HG03135 (cell line): ENCODE data around the gene TTN.
A peak's percentile ranks its signal among the peaks of the same experiment; 100 is the strongest.

Experiments
- ATAC-seq: cut with Tn5 transposase; IDR thresholded peaks from one replicate; pipeline ENCODE4 v1.9.1; 2021; ENCODE audit warnings: mild to moderate bottlenecking, moderate library complexity; ENCODE audit not compliant: unreplicated experiment

TTN gene

DNA sequence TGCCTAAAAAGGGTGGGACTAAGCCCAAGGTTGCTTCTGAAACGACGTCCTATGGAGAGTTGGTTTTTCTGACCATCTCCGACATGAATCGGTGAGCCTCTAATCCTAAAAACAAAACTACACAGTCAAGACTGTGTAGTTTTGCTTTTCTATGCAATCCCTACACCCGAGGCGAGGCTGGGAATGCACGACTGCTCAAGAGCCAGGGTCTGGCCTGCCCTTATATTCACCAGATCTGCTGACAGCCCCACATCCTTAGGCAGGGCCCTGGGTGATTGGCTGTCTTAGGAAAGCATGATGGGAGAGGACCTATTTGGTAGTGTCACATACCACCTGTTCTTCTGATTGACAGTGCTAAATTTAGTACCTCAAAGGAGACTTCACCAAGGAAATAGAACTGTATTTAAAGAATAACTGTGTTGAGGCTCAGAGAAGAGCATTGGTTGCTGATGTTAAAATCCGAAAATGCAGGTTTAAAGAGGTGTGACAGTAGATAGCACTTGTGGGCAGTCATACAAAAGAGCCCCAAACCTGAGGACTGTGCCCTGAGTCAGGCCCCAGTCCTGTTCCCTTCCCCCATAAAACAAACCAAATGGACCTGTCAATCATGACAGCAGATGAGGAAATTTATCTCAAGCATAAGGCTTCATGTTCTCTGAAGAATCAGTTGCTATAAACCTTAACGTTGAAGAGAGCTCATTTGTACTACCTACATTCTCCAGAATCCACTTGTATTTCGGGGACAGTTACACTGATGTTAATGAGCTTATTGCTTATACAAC, at the start of gene TTN:
TSS of gene TTN (minus strand) at position 197 of the 782 bp plus-strand sequence. CDS start 2,781 bp downstream, outside the sequence.
- ATAC-seq, result no peak

DNA sequence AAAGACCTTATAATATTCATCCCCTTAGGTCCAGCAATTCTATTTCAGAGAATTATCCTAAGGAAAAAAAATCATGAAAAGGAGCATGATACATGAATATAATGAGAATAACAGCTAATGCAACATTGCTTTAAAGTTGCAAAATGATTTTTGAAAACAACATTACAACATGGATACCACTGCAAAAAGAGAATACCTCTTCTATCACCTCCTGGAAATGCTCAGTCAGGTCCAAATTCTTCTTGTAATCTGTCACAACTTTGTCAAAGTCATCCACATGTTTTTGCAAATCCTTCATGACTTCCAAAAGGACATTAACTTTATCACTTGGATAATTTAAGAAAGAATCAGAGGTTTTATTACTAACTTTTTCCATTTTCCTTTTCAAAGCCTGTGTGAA, 47.9 kb upstream of the TTN start:
- ATAC-seq, result no peak

GRCh38 chr2:178848335-178848734, 41.1 kb upstream of the TTN start:
- no peak for ATAC-seq

GRCh38 chr2:178846458-178846802, 39.2 kb upstream of the TTN start:
- ATAC-seq, result no peak

- ATAC-seq, result no peak
These were observed 38.6 kb upstream of the TTN start for GRCh38 chr2:178845566-178846457.

DNA sequence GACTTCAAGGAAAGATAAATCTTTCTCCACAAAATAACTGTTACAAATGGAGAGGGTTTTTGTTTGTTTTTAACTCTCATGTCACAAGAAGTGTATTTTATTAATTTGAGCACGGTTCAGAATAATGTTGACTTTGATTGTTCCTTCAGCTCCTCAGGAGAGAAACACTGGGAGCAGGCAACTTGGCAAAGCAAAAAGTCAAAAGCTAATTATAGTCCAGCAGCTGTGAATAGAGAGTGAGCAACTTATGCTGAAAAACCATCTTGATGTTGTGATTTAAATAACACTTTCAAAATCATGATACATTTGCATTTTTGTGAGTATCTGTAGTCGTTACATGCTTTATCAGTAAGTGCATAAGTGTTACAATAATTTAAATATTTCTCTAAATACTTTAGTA, 37.5 kb upstream of the TTN start:
- ATAC-seq, result no peak

DNA sequence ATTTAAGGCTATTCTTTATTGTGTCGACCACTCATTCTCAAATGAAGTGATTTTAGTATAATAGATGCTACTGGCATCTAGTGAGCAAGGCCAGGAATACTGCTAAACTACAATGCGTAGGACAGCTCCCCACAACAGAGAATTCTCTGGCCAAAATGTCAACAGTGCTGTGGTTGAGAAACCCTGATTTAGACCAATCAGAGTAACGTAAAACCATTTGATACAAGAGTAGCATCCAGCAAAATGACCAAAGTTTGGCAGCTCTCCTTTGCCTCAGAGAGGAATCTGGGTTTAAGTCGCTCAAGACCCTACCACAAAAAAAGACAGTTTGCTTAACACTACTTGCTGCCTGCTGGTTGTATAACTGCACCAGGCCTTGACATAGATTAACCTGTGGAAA, 37.0 kb upstream of the TTN start:
- ATAC-seq, result no peak

DNA sequence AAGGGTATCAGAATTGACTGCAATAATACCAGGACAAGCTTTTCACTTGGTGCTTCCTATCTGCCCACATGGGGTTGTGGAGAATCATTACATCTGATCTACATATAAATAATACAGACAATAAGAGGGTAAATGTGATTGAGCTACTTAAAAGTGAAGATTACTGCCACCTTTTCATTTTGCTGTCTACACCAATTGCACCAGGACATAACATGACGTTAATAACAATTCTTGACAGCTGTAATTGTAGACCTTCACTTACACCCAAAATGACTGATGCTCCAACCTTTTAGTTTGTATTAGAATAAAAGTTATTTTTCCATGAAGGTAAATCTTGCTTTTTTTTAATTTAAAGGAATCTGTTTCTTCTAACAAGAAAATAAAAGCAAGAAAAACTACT, 36.5 kb upstream of the TTN start:
- no peak for ATAC-seq

DNA sequence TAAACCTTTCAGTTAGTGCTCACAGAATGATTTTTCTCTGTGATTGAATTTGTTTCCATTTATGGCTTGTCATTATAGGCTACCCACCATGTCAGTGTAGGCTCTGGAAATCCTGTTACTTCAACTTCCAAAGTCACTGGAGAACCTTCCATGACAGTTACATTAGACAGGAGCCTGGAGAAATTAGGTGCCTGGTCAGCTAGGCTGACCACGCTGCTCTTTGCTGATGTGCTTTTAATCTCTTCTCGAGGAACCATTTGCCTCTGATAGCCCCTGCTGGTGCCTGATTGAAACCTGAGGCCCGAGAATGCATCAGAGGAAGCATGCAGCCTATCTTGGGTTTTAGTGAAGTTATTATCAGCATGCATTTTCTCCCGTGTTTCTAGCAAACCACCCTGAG, 29.6 kb upstream of the TTN start:
- ATAC-seq, result no peak

DNA sequence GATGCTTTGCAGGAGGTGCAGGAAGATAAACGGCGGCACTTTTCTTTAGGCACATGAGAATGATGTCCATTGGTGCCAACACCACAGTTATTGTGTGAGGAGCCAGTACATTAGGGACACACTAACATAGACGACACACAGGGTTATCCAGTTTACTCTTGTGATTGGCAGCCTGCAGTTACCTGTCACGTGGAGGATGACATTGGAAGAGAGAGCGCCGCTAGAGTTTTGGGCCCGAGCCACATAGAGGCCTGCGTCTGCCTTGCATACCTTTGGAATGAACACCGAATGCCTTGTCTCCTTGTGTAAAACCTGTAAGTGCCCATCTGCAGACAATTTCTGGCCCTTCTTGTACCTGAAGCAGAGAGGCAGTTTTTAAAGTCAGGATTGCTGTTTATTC, 26.9 kb upstream of the TTN start:
- no peak for ATAC-seq

- ATAC-seq, result no peak
These were observed 26.2 kb upstream of the TTN start for GRCh38 chr2:178833382-178833781.

DNA sequence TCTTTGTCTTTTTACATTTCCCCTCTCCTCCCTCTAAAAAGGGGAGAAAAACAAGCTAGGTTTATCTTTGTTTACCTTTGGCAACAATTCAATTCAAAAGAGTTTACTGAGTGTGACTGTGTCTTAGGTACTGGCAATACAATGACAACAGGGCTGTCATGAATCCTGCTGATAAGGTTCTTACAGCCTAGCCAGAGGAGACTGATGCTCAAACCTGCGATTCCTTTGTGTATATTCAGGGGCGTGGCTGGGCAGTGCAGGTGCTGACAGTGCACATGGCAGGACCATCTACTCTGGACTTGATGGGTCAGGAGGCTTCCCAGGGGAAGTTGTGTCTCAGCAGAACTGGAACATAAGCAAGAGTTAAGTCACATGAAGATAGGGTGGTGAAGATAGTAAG, 23.2 kb upstream of the TTN start:
- no peak for ATAC-seq

DNA sequence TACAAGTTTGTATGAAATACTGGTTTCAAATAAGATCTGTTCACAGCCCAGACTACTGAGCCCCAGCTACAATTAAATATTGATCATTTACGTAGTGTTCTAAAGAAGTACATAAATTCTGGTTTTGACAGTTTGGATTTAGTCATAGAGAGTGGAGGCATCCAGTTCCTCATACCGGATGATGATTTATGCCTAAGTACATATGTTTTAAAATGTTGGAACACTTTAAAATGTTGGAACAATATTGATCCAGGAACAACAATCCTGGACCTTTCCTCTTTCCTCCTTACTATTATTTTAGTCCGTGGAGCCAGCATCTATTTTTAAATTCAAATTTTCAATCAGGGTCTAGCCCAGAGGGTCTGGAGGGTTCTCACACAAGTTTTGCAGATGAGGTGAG, 22.8 kb upstream of the TTN start:
- no peak for ATAC-seq

DNA sequence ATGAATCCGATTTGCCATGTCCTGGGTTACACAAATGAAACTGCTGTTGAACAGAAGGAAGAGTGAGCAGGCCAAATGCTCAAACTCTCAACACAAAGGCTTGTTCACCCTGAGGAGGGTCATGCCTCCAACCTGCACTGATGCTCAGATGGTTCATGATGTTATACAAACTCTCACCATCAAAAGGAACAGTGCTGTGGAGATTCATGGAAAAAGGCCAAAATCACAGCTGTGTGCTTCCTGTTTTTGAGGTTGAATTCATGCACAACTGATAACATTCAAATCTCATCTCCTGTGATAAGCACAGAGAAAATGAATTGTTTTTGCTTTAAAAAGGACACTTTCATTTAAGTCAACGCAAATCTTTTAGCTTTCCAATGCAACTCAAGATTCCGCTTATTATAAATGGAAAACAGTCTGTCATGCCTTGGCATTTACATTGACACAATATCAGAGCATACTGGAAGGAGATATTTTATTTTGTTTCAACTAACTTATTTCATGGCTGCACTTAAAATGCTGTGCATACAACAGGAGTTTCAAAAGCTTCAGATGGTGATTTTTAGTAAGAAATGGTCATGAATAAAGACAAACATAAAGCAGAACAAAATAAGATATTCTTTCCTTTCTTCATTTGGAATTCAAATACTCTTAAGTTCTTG, 22.2 kb upstream of the TTN start:
- no peak for ATAC-seq

- no peak for ATAC-seq
These were observed 21.3 kb upstream of the TTN start for GRCh38 chr2:178828486-178828881.

GRCh38 chr2:178827739-178828485, 20.7 kb upstream of the TTN start:
- ATAC-seq, result no peak

- ATAC-seq, result no peak
These were observed 19.9 kb upstream of the TTN start for GRCh38 chr2:178827111-178827510.

- ATAC-seq, result no peak
These were observed 18.0 kb upstream of the TTN start for GRCh38 chr2:178825183-178825582.

DNA sequence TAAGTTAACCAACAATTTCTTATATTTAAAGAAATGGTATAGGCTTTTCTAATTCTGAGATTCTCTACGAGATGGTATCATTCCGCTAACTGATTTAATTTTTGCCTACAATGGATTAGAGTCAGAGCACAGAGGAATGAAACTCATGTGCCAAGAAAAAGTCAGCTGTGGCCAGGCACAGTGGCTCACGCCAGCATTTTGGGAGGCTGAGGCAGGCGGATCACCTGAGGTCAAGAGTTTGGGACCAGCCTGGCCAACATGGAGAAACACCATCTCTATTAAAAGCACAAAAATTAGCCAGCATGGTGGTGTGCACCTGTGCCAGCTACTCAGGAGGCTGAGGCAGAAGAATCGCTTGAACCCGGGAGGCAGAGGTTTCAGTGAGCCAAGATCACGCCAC, 17.0 kb upstream of the TTN start:
- no peak for ATAC-seq

- ATAC-seq, result peak; percentile 86
These were observed 12.8 kb upstream of the TTN start for GRCh38 chr2:178819992-178820391.
